DMS153 (cell line): ENCODE results near the gene UGT1A7.
A peak's percentile ranks its signal among the peaks of the same experiment; 100 is the strongest.
"Not testable (repeated sequence)": the region's sequence is repeated elsewhere in the genome, so short reads cannot be mapped to it uniquely, and the experiment has no call there.

Source experiments
- DNase-seq: peaks from one replicate; lab custom pipeline; 2025; lab: John Stamatoyannopoulos, UW

Gene UGT1A7

DNA sequence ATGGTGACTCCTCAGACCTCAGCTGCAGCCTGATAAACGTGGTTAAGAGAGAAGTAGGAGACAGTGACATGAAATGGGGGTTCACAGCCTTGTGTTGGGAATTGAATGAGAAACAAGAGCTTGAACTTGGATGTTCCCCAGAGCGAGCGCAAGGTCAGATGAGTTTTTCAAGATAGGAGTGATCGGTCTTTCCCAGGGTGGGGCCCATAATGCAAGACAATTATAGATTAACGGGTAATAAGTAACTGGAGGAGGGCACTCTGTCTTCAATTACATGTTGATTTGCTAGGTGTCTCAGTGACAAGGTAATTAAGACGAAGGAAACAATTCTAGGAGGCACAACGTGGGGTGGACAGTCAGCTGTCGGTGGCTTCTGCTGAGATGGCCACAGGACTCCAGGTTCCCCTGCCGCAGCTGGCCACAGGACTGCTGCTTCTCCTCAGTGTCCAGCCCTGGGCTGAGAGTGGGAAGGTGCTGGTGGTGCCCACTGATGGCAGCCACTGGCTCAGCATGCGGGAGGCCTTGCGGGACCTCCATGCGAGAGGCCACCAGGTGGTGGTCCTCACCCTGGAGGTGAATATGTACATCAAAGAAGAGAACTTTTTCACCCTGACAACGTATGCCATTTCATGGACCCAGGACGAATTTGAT lies 31.0 kb downstream of the UGT1A7 start, which contains the start of gene UGT1A5:
Gene UGT1A5, plus strand, starts transcription at position 297 of the 651 bp plus-strand sequence. Its CDS starts 85 bp downstream, at position 382.
- DNase-seq = no peak

DNA sequence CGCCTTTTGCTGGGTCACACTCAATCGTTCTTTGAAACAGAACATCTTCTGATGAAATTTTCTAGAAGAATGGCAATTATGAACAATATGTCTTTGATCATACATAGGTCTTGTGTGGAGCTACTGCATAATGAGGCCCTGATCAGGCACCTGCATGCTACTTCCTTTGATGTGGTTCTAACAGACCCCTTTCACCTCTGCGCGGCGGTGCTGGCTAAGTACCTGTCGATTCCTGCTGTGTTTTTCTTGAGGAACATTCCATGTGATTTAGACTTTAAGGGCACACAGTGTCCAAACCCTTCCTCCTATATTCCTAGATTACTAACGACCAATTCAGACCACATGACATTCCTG lies 31.5 kb downstream of the UGT1A7 start:
- no peak for DNase-seq

DNA sequence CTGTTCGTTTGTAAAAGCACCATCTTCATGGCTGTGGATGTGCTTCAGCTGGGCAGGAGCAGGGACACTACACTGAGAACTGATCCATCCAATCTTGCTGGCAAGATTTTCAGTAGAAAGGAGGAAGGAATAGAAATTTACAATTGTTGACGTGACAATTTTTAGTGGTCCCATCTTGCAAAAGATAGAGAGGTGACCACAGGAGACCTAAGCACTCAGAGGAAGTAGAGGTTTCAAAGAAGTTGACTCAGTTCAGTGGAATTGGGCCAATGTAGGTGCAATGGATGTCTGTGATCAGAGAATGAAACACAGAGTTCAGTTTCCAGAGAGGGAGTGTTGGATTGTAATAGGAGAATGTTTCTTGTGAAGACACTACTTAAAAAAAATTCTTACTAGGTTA lies 32.4 kb downstream of the UGT1A7 start:
- no peak for DNase-seq

DNA sequence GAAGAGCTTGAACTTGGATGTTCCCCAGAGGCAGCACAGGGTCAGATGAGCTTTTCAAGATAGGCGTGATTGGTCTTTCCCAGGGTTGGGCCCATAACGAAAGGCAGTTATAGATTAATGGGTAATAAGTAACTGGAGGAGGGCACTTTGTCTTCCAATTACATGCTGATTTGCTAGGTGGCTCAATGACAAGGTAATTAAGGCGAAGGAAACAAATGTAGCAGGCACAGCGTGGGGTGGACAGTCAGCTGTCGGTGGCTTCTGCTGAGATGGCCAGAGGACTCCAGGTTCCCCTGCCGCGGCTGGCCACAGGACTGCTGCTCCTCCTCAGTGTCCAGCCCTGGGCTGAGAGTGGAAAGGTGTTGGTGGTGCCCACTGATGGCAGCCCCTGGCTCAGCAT lies 36.9 kb downstream of the UGT1A7 start, which contains the start of gene UGT1A4:
Gene UGT1A4, plus strand, starts transcription at position 185 of the 400 bp plus-strand sequence. Its CDS starts 85 bp downstream, at position 270.
- DNase-seq = no peak

DNA sequence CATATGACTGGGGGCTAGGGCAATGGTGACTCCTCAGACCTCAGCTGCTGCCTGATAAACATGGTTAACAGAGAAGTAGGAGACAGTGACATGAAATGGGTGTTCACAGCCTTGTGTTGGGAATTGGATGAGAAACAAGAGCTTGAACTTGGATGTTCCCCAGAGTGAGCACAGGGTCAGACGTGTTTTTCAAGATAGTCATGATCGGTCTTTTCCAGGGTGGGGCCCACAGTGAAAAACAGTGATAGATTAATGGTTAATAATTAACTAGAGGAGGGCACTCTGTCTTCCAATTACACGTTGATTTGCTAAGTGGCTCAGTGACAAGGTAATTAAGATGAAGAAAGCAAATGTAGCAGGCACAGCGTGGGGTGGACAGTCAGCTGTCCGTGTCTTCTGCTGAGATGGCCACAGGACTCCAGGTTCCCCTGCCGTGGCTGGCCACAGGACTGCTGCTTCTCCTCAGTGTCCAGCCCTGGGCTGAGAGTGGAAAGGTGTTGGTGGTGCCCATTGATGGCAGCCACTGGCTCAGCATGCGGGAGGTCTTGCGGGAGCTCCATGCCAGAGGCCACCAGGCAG lies 47.1 kb downstream of the UGT1A7 start, which contains the start of gene UGT1A3:
Gene UGT1A3, plus strand, starts transcription at position 320 of the 579 bp plus-strand sequence. Its CDS starts 85 bp downstream, at position 405.
- no peak for DNase-seq

DNA sequence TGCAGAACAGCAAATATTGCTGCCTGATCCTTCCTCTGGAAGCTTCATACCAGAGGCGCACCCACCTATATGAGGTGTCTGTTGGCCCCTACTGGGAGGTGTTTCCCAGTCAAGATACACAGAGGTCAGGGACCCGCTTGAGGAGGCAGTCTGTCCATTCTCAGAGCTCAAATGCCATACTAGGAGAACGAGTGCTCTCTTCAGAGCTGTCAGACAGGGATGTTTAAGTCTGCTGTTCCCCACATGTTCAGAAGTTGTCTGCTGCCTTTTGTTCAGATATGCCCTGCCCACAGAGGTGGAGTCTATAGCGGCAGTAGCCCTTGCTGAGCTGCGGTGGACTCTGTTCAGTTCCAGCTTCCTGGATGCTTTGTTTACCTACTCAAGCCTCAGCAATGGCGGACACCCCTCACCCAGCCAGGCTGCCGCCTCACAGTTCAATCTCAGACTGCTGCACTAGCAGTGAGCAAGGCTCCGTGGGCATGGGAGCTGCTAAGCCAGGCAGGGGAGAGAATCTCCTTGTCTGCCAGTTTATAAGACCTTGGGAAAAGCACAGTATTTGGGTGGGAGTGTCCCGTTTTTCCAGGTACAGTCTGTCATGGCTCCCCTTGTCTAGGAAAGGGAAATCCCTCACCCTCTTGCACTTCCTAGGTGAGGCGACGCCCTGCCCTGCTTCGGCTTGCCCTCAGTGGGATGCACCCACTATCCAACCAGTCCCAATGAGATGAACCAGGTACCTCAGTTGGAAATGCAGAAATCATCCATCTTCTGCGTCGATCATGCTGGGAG lies 55.4 kb downstream of the UGT1A7 start:
- peak; percentile 35 for DNase-seq

DNA sequence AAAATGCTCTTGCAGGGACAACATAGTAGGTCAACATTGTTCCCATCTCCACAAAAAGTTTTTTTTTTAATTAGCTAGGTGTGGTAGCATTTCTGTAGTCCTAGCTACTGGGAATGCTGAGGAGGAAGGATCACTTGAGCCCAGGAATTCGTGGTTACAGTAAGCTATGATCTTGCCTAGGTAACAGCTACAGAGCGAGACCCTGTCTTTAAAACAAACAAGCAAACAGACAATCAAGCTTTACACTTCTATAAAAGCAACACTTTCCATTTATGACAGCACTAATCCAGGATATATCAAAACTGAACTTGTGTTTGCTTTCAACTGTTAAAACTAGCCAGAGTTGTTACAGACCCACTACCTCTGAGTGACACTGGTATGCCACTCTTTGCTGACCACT lies 59.2 kb downstream of the UGT1A7 start:
- no peak for DNase-seq

DNA sequence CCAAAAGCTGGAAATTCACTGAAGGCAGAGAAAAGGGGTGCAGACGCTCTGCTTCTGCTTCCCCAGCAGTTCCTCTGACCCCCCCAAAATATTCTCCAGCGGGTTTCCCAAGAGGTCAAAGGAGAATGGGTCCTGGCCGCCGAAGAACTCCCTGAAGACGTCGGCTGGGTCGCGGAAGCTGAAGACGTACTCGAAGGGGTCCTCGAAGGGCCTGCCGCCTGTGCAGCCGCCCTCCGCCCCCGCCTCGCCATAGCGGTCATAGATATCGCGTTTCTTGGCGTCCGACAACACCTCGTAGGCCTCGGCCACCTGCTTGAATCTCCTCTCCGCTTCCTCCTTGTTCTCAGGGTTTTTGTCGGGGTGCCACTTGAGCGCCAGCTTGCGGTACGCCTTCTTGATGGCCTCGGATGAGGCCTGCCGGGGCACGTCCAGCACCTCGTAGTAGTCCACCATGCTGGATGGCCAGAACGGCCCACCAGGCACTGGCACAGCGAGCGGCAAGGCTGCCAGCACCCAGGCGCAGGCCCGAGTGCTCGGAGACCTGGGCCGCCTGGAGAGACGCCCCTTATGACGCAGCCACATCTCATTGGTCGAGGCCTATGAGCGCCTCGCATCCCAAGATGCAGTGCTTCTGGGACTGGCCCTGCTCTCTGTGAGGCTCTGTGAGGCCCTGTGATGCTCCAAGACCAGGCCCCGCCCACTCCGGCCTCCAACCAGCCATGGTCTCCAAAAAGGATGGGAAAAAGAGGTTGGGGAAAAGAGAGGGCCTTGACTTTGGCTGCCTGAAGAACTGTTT lies 62.0 kb downstream of the UGT1A7 start:
- no peak for DNase-seq

DNA sequence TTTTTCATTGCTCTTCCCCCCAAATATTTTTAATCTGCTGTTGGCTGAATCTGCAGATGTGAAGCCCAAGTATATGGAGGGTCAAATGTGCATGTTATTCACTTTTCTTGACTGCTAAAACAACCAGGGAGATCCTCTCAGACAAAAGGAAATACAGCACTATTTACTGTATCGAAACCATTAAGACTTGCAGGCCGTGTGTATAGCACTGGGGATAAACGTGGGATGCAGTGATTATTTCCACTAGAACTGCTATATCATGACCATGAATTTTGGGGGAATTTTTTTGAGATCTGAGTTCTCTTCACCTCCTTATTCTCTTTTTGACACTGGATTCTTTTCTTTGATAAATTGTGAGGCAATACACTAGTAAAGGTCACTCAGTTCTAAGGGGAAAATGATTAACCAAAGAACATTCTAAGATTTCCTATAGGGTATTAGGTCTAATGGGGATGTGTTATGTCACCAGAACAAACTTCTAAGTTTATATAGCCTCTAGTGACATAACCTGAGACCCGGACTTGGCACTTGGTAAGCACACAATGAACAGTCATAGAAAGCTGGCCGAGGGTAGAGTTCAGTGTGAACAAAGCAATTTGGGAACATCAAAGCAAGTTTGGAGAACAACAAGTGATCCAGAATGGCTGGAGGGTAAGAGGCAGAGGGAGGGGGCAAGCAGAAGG lies 63.5 kb downstream of the UGT1A7 start:
- DNase-seq = no peak

DNA sequence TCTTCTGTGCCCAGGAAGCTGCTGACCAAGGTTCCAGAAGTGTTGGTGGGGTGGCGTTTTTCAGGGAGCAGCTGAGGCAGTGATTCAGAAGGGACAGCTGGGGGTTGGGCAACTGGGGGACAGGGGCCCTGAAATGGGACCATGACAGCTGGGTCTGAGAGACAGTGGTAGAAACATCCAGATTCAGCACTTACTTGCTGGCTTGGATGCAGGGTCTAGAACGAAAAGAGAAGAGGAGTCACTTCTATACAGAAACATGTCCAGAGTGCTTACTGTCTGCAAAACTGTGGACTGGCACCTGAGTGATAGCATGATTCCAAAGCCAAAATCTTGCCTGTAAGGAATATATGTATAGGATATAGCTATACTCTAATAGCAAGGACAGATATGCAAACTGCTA lies 64.1 kb downstream of the UGT1A7 start:
- DNase-seq = not testable (repeated sequence)

DNA sequence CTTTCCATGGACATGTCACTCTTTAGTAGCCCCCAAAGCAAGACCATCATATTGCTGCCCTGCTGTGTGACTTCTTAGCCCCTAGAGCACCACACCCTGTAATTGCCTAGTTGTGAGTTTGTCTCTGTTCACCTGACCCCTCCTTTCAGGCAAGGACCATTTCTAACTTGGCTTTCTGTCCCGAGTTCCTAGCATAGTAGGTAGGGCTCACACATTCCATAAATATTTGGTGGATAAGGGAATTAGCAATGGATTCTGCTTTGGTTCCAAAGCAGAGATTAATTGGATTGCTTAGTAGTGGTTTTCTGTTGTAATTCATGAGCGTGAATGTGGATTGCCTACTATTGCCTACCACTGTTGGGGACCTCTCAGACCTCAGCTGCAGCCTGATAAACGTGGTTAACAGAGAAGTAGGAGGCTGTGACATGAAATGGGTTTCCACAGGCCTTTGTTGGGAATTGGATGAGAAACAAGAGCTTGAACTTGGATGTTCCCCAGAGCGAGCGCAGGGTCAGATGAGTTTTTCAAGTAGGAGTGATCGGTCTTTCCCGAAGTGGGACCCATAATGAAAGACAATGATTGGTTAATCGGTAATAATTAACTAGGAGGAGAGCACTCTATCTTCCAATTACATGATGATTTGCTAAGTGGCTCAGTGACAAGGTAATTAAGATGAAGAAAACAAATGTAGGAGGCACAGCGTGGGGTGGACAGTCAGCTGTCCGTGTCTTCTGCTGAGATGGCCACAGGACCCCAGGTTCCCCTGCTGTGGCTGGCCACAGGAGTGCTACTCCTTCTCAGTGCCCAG lies 65.0 kb downstream of the UGT1A7 start:
- DNase-seq = no peak

DNA sequence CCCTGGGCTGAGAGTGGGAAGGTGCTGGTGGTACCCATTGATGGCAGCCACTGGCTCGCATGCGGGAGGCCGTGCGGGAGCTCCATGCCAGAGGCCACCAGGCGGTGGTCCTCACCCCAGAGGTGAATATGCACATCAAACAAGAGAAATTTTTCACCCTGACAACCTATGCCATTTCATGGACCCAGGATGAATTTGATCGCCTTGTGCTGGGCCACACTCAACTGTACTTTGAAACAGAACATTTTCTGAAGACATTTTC lies 65.5 kb downstream of the UGT1A7 start:
- DNase-seq = no peak

DNA sequence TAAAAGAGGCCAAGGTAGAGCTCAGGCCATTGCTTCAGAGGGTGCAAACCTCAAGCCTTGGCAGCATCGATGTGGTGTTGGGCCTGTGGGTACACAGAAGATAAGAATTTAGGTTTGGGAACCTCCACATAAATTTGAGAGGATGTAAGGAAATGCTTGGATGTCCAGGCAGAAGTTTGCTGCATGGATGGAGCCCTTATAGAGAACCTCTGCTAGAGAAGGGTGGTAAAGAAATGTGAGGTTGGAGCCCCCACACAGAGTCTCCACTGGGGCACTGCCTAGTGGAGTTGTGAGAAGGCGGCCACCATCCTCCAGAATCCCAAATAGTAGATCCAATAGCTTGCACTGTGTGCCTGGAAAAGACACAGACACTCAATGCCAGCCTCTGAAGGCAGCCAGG lies 69.0 kb downstream of the UGT1A7 start:
- not testable (repeated sequence) for DNase-seq

DNA sequence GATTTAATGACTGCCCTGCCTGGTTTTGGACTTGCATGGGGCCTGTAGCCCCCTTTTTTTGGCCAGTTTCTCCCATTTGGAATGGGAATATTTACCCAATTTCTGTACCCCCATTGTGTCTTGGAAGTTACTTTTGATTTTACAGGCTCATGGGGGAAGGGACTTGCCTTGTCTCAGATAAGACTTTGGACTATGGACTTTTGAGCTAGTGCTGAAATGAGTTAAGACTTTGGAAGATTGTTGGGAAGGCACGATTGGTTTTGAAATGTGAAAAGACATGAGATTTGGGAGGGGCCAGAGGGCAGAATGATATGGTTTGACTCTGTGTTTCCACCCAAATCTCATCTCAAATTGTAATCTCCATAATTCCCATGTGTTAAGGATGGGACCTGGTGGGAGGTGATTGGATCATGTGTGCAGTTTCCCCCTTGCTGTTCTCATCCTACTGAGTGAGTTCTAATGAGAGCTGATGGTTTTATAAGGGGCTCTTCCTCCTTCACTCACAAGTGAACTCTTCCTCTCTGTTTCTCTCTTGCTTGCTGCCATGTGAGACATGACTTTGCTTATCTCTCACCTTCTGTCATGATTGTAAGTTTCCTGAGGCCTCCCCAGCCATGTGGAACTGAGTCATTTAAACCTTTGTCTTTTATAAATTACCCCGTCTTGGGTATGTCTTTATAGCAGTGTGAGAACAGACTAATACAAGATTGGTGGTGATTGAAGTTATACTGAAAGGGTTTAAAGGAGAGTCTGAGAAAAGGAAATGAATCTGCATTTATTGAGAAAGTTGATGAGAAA lies 69.7 kb downstream of the UGT1A7 start:
- DNase-seq = not testable (repeated sequence)

DNA sequence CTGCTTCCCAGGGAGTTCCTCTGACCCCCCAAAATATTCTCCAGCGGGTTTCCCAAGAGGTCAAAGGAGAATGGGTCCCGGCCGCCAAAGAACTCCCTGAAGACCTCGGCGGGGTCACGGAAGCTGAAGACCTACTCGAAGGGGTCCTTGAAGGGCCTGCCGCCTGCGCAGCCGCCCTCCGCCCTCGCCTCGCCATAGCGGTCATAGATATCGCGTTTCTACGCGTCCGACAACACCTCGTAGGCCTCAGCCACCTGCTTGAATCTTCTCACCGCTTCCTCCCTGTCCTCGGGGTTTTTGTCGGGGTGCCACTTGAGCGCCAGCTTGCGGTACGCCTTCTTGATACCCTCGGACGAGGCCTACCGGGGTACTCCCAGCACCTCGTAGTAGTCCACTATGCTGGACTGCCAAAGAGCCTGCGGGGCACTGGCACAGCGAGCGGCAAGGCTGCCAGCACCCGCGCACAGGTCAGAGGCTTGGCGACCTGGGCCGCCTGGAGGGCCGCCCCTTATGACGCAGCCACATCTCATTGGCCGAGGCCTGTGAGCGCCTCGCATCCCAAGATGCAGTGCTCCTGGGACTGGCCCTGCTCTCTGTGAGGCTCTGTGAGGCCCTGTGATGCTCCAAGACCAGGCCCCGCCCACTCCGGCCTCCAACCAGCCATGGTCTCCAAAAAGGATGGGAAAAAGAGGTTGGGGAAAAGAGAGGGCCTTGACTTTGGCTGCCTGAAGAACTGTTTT lies 73.3 kb downstream of the UGT1A7 start:
- DNase-seq = no peak

DNA sequence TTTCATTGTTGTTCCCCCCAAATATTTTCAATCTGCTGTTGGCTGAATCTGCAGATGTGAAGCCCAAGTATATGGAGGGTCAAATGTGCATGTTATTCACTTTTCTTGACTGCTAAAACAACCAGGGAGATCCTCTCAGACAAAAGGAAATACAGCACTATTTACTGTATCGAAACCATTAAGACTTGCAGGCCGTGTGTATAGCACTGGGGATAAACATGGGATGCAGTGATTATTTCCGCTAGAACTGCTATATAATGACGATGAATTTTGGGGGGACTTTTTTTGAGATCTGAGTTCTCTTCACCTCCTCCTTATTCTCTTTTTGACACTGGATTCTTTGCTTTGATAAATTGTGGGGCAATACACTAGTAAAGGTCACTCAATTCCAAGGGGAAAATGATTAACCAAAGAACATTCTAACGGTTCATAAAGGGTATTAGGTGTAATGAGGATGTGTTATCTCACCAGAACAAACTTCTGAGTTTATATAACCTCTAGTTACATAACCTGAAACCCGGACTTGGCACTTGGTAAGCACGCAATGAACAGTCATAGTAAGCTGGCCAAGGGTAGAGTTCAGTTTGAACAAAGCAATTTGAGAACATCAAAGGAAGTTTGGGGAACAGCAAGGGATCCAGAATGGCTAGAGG lies 74.9 kb downstream of the UGT1A7 start:
- DNase-seq = no peak

DNA sequence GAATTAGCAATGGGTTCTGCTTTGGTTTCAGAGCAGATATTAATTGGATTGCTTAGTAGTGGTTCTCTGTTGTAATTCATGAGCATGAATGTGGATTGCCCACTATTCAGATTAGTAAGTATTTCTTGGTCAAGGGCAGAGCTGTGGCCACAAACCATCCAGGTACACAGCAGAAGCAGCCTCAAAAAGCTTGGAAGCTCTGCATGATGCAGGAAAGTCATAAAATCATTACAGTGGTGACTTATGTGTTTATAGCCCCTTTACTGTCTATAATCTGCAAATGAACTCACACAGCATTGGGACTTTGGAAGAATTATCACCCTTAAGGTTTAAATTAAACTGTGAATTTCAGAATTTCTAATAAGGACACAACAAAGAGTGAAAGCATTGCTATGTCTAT lies 76.4 kb downstream of the UGT1A7 start:
- DNase-seq = no peak

DNA sequence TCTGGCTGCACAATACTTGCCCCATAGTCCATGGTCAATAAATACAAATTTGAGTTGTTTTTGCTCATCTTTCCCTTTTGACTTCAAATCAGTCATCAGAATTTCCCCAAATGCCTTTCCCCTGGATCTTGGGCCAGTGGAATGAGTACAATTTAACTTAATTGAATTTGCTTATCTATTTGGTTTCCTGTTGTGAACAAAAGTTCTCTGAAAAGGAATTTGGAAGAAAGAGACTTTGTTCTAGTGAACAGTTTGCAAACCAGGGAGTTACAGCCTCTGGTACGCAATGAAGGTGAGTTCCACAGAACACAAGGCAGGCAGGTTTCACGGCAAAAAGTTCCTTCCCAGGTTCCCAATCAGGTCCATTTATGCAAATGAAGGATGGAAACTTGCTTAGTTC lies 77.1 kb downstream of the UGT1A7 start:
- DNase-seq = no peak

DNA sequence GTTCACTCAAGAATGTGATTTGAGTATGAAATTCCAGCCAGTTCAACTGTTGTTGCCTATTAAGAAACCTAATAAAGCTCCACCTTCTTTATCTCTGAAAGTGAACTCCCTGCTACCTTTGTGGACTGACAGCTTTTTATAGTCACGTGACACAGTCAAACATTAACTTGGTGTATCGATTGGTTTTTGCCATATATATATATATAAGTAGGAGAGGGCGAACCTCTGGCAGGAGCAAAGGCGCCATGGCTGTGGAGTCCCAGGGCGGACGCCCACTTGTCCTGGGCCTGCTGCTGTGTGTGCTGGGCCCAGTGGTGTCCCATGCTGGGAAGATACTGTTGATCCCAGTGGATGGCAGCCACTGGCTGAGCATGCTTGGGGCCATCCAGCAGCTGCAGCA lies 78.3 kb downstream of the UGT1A7 start, which contains the start of gene UGT1A1:
Gene UGT1A1, plus strand, starts transcription at position 228 of the 400 bp plus-strand sequence. Its CDS starts 18 bp downstream, at position 246.
- DNase-seq = no peak
